HG03159 (cell line): ENCODE data around the gene TMCO4.

Experiments
- ATAC-seq: cut with Tn5 transposase; IDR thresholded peaks from one replicate; pipeline ENCODE4 v1.9.1; 2021; ENCODE audit warnings: mild to moderate bottlenecking, moderate library complexity; ENCODE audit not compliant: unreplicated experiment

The TMCO4 gene

GRCh38 chr1:19689085-19689757, 110.5 kb downstream of the TMCO4 start:
- no peak for ATAC-seq

- ATAC-seq = no peak
Observed at GRCh38 chr1:19688041-19688842, 111.5 kb downstream of the TMCO4 start.

GRCh38 chr1:19687414-19687813, 112.3 kb downstream of the TMCO4 start:
- ATAC-seq = no peak

- no peak for ATAC-seq
Observed at GRCh38 chr1:19685994-19686393, 113.7 kb downstream of the TMCO4 start.

GRCh38 chr1:19684677-19685076, 115.0 kb downstream of the TMCO4 start:
- ATAC-seq = no peak

- no peak for ATAC-seq
Observed at GRCh38 chr1:19683351-19683750, 116.4 kb downstream of the TMCO4 start.

GRCh38 chr1:19682901-19683300, 116.8 kb downstream of the TMCO4 start:
- no peak for ATAC-seq

- ATAC-seq = no peak
Observed at GRCh38 chr1:19682257-19682656, 117.5 kb downstream of the TMCO4 start.

- no peak for ATAC-seq
Observed at GRCh38 chr1:19680644-19681043, 119.1 kb downstream of the TMCO4 start.

GRCh38 chr1:19679691-19680090, 120.0 kb downstream of the TMCO4 start:
- no peak for ATAC-seq

- ATAC-seq = no peak
Observed at GRCh38 chr1:19678931-19679453, 120.7 kb downstream of the TMCO4 start.

- ATAC-seq = no peak
Observed at GRCh38 chr1:19678493-19678892, 121.2 kb downstream of the TMCO4 start.

GRCh38 chr1:19676438-19676922, 123.2 kb downstream of the TMCO4 start:
- no peak for ATAC-seq

GRCh38 chr1:19675797-19676196, 123.9 kb downstream of the TMCO4 start:
- ATAC-seq = no peak

GRCh38 chr1:19672237-19672636, 127.5 kb downstream of the TMCO4 start:
- ATAC-seq = no peak

- no peak for ATAC-seq
Observed at GRCh38 chr1:19670787-19671186, 128.9 kb downstream of the TMCO4 start.

- ATAC-seq = no peak
Observed at GRCh38 chr1:19668888-19669287, 130.8 kb downstream of the TMCO4 start.

GRCh38 chr1:19665496-19666465, 133.9 kb downstream of the TMCO4 start:
- no peak for ATAC-seq

- no peak for ATAC-seq
Observed at GRCh38 chr1:19665186-19665495, 134.6 kb downstream of the TMCO4 start.

GRCh38 chr1:19664453-19665185, 135.1 kb downstream of the TMCO4 start, which contains the start of gene HTR6:
Gene HTR6 (plus strand): TSS chr1:19664875. CDS start chr1:19665754, 879 bp downstream.
- no peak for ATAC-seq
